ENCODE data around the gene CDKAL1. TPM values are rescaled to one million over a fixed set of nuclear protein-coding genes. Genes with fewer than 3 reads are reported as not detected.

Gene CDKAL1
- total and polyA plus RNA-seq, 2 of the 13 experiments (the other 11 are each of a cell fraction or from before 2014, with no cell fraction given), result 9.5 to 27.7 TPM

GRCh38 chr6:20631549-20631924, 97.3 kb downstream of the CDKAL1 start (continued):
- no peak for TF ChIP-seq MIXL1 (CRISPR knock-in tag; IDR thresholded peaks at IDR 0.05)
- TF ChIP-seq ZFP37 (CRISPR knock-in tag; IDR thresholded peaks at IDR 0.05; ENCODE audit: borderline replicate concordance), result no peak

GRCh38 chr6:20632696-20633095, 98.4 kb downstream of the CDKAL1 start:
- intact Hi-C loops (cut with micrococcal nuclease; ENCODE audit: unreplicated experiment), result no loop called here
- ChIA-PET CTCF (ENCODE audit: low intra/inter-chr PET ratio, low total read pairs) (no interaction called here), POLR2A (no interaction called here)
- ATAC-seq (no peak), DNase-seq (ENCODE audit: low spot score) (no peak), FAIRE-seq (no peak)
- no TSS peak for BruUV-seq (replicated peaks)
- peaks cover 20% of the 10 kb centered on the region for H3K4me1 ChIP-seq (ENCODE audit: insufficient read depth, low read length)
- no peaks in the 10 kb centered on the region for H3K79me2 ChIP-seq (ENCODE audit: insufficient read depth, low read length)
- H3K36me3 ChIP-seq (replicated peaks in 1 of 2; ENCODE audit: control insufficient read depth in 1 of 2, insufficient read depth in 2 of 2, low read length in 2 of 2), result no peaks in the 10 kb centered on the region; a peak in 1 of 5 replicates
- H3K4me2 ChIP-seq (ENCODE audit: low read depth, low read length), result no peak overlapping the region
- 94% methylated on average over 4 of the region's 4 CpGs for WGBS (ENCODE audit: low lambda C conversion rate)
- H3K9ac ChIP-seq (ENCODE audit: insufficient read depth, low read depth, low read length), result no peak overlapping the region
- H3K4me3 ChIP-seq (replicated peaks in 1 of 3; ENCODE audit: insufficient read depth in 1 of 3, low read depth in 2 of 3, low read length in 3 of 3), result no peak overlapping the region
- TF ChIP-seq ZNF256 (CRISPR knock-in tag; conservative IDR thresholded peaks at IDR 0.05) (no peak), FOXK1 (CRISPR knock-in tag; IDR thresholded peaks at IDR 0.05; ENCODE audit: borderline replicate concordance, low read depth) (no peak), HHEX (CRISPR knock-in tag; IDR thresholded peaks at IDR 0.05) (no peak), NFIB (CRISPR knock-in tag; IDR thresholded peaks at IDR 0.05; ENCODE audit: borderline replicate concordance) (no peak), HNRNPL (IDR thresholded peaks at IDR 0.05; ENCODE audit: low read depth, low read length) (no peak), ARNT (IDR thresholded peaks at IDR 0.05) (no peak), ZFP62 (CRISPR knock-in tag; IDR thresholded peaks at IDR 0.05) (no peak), ZNF33A (CRISPR knock-in tag; IDR thresholded peaks at IDR 0.05; ENCODE audit: borderline replicate concordance) (no peak), ZNF101 (CRISPR knock-in tag; IDR thresholded peaks at IDR 0.05; ENCODE audit: borderline replicate concordance, low read depth) (no peak), AKAP8 (CRISPR knock-in tag; IDR thresholded peaks at IDR 0.05) (no peak), KDM6A (CRISPR knock-in tag; IDR thresholded peaks at IDR 0.05; ENCODE audit: low read depth) (no peak), STAG1 (CRISPR knock-in tag; IDR thresholded peaks at IDR 0.05) (no peak), DBP (CRISPR knock-in tag; IDR thresholded peaks at IDR 0.05; ENCODE audit: not compliant biosample characterization) (no peak), SIX1 (CRISPR knock-in tag; IDR thresholded peaks at IDR 0.05; ENCODE audit: borderline replicate concordance) (no peak), MIER2 (CRISPR knock-in tag; IDR thresholded peaks at IDR 0.05) (no peak)
- TF ChIP-seq, protein P1, sequence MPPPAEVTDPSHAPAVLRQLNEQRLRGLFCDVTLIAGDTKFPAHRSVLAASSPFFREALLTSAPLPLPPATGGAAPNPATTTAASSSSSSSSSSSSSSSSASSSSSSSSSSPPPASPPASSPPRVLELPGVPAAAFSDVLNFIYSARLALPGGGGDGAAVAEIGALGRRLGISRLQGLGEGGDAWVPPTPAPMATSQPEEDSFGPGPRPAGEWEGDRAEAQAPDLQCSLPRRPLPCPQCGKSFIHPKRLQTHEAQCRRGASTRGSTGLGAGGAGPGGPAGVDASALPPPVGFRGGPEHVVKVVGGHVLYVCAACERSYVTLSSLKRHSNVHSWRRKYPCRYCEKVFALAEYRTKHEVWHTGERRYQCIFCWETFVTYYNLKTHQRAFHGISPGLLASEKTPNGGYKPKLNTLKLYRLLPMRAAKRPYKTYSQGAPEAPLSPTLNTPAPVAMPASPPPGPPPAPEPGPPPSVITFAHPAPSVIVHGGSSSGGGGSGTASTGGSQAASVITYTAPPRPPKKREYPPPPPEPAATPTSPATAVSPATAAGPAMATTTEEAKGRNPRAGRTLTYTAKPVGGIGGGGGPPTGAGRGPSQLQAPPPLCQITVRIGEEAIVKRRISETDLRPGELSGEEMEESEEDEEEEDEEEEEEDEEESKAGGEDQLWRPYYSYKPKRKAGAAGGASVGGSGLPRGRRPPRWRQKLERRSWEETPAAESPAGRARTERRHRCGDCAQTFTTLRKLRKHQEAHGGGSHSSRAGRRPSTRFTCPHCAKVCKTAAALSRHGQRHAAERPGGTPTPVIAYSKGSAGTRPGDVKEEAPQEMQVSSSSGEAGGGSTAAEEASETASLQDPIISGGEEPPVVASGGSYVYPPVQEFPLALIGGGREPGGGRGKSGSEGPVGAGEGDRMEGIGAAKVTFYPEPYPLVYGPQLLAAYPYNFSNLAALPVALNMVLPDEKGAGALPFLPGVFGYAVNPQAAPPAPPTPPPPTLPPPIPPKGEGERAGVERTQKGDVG (CRISPR knock-in tag; IDR thresholded peaks at IDR 0.05; ENCODE audit: borderline replicate concordance), result no peak
- no peak overlapping the region for H2AFZ ChIP-seq (ENCODE audit: low read length)
- H3K9me3 ChIP-seq (ENCODE audit: low read length), result no peaks in the 10 kb centered on the region
- in situ Hi-C loops (cut with HindIII; ENCODE audit: extremely low pct_ligation_motif_present, low pct_unique_long_range_greater_than_20kb), result no loop called here
- no peak overlapping the region for H3K27ac ChIP-seq (ENCODE audit: extremely low read length, insufficient read depth, low read length)
- no peaks in the 10 kb centered on the region for H4K20me1 ChIP-seq (ENCODE audit: insufficient read depth, low read length)
- no peaks in the 10 kb centered on the region for H3K27me3 ChIP-seq (ENCODE audit: control insufficient read depth in 1 of 2, insufficient read depth in 2 of 2, low read length in 2 of 2)
